ENCODE measurements around the gene DPEP1.
A peak's percentile ranks its signal among the peaks of the same experiment; 100 is the strongest.
"Not testable (repeated sequence)": the region's sequence is repeated elsewhere in the genome, so short reads cannot be mapped to it uniquely, and the experiment has no call there.

Gene DPEP1

DNA sequence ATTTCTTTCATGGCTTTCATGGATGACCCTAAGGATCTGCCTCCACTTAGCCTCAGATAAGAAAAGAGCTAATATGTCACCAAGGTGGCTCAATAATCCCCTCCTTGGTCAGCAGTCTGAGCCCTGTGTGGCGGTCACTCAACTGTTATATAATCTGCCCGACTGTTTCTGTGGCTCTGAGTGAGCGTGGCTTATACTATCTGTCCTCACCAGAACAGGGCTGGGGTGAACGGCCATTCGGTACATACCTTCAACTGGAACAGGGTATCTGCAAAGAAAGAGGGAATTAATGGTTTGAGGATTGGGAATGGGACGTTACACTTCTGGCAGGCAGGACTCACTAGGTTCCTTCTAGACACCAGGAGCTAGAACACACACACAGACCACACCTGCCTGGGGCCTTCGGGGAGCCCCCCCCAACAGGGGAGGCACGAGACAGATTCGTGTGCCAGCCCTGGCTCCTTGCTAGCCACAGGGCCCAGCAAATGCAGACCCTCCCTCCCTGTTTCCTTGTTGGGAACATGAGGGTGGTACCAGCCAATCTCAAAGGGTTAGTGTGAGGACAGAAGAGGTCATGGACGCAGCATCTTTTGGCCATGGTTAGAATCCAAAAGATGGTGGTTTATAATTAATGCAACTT is 40.3 kb downstream of the DPEP1 start:
- no peak for DNase-seq (ENCODE audit: low read depth)

DNA sequence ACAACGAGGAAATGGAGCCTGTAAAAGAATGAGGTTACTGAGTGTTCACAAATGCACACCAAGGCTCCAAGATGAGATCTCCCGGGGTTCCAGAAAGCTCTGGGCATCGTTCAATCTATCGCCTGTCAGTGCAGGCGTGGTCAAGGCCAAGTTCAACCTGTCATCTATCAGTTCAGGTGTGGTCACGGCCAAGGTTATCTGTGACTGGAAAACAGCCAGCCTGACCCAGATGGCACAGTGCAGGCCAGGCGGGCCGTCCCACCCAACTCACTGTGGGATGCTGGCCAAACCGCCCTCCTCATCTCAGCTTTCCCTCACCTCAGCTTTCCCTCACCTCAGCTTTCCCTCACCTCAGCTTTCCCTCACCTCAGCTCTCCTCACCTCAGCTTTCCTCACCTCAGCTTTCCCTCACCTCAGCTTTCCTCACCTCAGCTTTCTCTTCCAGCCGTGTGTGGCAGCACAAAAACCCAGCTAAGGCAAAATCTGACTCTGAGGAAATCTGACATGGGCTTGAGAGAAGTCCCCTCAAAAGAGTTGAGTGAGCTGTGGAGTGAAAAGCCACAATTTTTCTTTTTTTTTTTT is 41.7 kb downstream of the DPEP1 start:
- DNase-seq (ENCODE audit: low read depth): no peak

DNA sequence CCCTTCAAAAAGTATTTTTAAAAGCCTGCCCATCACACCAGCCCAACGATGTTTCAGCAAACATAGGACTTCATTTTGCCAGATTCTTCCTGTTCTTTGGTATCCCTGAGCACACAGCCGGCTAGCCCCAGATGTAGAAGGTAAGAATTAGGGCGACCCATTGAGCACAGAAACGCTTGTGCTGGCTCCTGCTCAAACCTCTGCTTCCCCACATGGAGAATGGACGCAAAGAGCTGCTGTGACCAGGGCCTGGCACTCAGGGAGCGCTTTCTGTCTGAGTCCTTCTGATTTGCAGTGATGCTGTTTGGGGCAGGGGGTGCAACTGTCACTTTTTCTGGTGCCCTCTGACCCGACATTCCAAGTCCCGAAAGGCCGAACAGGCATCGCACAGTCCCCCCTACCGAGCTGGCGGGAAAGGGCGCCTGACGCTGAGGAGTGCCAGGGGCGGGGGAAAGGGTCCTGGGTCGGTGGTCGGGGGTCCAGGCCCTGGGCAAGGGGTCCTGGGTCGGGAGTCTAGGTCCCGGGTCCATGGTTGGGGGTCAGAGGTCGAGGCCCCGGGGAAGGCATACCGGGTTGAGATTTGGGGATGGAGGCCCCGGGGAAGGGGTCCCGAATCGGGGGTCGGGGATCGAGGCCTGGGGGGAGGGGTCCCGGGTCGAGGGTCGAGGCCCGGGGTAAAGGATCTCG is 43.1 kb downstream of the DPEP1 start:
- no peak for DNase-seq (ENCODE audit: low read depth)

DNA sequence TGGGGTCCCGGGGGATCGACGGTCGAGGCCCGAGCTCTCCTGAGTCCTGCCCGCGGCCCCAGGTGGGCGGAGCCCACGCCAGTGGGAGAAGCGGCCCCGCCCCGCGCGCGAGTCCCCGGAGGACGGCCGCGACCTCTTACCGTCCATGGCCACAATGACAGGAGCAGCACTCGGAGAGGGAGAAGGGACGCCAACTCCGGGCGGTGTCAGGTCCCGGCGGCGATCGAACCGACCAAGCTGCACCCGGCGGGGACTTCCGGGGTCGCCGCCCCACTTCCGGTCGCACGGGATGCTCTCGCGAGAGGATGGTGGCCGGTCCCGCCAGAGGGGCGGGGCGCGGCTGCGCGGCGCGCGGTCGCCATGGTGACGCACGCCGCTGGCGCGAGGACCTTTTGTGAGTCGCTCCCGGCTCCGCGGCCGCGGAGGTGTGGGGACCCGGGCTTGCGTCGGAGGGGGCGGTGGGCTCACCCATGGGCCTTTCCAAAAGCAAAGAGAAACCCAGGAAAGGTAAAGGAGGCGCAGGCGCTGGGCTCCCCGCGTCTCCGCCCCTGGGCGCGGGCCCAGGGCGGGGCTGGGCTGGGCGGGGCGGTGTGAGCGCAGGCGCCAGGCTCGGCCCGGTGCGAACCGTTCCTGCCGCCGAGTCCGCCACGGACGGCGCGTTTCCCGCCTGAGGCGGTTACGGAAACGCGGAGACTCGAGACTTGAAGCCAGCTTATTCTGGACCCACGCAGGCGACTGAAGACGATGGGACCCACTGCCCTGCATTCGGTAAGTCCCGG is 44.2 kb downstream of the DPEP1 start, which contains the start of the genes CHMP1A and SPATA33:
Gene CHMP1A, minus strand, starts transcription at position 267 of the 779 bp plus-strand sequence. Its CDS starts 120 bp downstream, at position 147.
Gene SPATA33, plus strand, starts transcription at position 395 of the 779 bp plus-strand sequence. Its CDS starts 76 bp downstream, at position 471.
- peak; percentile 71 for DNase-seq (ENCODE audit: low read depth)

DNA sequence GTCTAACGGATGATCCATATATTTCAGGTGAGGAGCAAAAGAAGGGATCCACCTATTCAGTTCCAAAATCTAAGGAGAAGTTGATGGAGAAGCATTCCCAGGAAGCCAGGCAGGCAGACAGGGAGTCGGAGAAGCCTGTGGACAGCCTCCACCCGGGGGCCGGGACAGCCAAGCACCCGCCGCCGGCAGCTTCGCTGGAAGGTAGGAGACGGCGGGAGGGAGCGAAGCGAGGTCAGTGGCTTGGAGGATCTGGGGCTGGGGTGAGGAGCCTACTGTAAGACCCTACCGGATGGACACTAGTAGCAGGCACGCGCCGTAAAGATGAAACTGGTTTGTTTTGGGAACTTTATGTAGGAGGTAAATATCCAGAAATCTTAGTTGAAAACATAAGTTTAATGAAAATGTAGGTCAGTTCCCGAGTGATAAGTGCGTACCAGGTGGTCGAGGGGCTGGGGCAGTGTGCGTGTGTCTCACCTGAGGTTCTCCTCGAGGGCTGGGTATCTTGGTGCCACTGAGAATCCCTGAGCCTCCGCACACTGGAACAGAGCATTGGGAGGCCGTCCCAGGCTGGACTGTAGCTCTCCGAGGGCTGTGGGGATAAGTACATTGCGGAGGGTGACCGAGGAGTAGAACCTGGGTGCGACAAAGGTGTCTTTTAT is 44.9 kb downstream of the DPEP1 start:
- no peak for DNase-seq (ENCODE audit: low read depth)

DNA sequence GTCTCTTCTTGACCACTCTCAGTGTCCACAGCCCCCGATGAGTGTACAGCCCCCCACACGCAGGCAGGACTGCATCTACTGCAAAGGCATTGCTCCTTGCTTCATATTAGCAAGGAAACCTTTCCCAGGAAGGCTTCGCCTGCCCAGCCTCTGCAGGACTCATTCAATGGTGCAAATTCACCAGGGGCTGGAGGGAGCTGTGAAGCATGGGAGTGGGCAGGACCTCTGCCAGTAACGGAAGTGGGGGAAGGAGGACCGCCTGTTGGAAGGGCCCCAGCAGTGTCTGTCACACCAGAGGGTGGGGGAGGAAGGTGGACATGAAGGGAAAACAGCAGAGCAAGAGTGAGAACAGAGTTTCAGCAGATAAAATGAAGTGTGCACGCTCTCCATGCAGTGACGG is 46.7 kb downstream of the DPEP1 start:
- DNase-seq (ENCODE audit: low read depth): no peak

DNA sequence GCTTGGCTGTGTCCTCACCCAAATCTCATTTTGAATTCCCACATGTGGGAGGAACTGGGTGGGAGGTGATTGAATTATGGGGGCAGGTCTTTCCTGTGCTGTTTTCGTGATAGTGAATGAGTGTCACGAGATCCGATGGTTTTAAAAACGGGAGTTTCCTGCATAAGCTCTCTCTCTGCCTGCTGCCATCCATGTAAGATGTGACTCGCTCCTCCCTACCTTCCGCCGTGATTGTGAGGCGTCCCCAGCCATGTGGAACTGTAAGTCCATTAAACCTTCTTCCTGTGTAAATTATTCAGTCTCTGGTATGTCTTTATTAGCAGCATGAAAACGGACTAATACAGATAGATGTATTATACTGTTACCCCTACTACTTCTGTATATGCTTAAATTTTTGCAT is 47.8 kb downstream of the DPEP1 start:
- DNase-seq (ENCODE audit: low read depth): no peak

GRCh38 chr16:89664238-89664637 is 50.8 kb downstream of the DPEP1 start:
- DNase-seq (ENCODE audit: low read depth): not testable (repeated sequence)

DNA sequence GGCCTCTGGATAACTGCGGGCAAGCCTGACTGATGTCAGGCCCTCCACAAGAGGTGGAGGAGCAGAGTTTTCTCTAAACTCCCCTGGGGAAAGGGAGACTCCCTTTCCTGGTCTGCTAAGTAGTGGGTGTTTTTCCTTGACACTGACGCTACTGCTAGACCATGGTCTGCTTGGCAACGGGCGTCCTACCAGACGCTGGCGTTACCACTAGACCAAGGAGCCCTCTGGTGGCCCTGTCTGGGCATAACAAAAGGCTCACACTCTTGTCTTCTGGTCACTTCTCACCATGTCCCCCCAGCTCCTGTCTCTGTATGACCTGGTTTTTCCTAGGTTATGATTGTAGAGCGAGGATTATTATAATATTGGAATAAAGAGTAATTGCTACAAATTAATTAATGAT is 53.6 kb downstream of the DPEP1 start:
- peak; percentile 12 for DNase-seq (ENCODE audit: low read depth)

GRCh38 chr16:89667633-89668032 is 54.2 kb downstream of the DPEP1 start:
- DNase-seq (ENCODE audit: low read depth): no peak

- no peak for DNase-seq (ENCODE audit: low read depth)
These were observed 55.3 kb downstream of the DPEP1 start for GRCh38 chr16:89668790-89669158.

DNA sequence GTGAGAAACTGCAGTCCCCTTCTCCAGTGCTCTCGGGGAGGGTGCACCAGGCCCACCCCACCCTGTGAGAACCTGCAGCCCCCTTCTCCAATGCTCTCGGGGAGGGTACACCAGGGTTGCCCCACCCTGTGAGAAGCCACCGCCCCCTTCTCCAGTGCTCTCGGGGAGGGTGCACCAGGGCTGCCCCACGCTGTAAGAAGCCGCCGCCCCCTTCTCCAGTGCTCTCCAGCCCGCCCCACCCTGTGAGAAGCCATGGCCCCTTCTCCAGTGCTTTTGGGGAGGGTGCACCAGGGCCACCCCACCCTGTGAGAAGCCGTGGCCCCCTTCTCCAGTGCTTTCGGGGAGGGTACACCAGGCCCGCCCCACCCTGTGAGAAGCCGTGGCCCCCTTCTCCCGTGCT is 56.3 kb downstream of the DPEP1 start:
- no peak for DNase-seq (ENCODE audit: low read depth)

DNA sequence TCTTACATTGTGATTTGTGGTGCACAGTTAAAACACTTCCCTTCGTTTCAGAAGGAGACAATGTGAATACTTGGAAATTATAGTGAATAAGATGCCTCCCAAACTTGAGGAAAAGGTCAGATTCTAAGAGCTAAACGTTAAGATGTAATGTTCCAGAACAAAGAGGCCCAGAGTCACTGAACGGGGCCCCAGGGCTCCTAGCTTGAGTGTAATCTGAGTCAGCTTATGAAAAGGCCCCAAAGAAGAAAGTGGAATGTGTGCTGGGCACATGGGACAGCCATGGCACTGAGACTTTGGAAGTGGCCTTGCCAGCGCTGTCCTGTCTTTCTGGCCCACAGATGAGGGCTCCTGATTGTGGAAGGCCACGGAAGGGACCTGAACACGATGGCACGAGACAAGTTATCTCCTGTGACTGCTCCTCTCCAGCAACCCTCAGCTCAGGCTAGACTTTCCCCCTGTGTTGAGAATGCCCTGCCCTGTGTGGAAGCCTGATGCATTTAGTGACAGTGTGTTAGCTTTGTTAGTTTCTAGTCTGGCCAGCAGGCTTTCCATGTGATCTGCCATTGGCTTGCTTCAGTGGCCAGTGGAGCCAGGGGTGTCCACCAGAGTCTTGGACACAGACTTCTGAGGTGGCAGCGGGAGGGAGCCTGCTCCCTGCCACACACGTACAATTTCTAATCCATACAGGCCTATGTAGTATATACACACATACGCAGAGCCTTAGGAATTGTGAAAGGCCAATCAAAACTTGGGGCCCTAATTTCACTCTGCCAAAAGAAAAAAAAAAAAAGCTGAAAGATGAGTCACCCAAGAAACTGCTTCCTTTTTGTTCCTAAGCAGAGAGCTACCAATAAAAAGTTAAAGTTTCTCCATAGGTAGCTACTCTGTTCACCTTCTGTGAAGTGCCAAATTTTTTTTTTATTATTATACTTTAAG is 57.3 kb downstream of the DPEP1 start:
- peak; percentile 8 for DNase-seq (ENCODE audit: low read depth)

DNA sequence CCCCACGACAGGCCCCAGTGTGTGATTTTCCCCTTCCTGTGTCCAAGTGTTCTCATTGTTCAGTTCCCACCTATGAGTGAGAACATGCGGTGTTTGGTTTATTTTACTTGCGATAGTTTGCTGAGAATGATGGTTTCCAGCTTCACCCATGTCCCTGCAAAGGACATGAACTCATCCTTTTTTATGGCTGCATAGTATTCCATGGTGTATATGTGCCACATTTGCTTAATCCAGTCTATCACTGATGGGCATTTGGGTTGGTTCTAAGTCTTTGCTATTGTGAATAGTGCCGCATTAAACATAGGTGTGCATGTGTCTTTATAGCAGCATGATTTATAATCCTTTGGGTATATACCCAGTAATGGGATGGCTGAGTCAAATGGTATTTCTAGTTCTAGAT is 58.1 kb downstream of the DPEP1 start:
- not testable (repeated sequence) for DNase-seq (ENCODE audit: low read depth)

GRCh38 chr16:89672177-89672941 is 58.9 kb downstream of the DPEP1 start:
- DNase-seq (ENCODE audit: low read depth): no peak

- DNase-seq (ENCODE audit: low read depth): no peak
These were observed 64.8 kb downstream of the DPEP1 start for GRCh38 chr16:89678258-89678657.

DNA sequence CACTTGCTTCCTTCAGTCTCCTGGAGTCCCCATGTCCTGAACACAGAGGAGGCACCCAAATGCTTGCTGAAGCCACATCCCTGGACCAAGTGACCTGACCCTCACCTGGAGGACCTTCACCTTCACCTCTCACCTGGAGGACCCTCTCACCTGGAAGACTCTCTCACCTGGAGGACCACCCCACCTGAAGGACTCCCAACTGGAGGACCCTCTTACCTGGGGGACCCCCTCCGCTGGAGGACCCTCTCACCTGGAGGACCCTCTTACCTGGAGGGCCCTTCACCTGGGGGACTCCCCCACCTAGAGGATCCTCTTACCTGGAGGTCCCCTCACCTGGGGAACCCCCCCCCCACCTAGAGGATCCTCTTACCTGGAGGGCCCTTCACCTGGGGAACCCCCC is 72.5 kb downstream of the DPEP1 start:
- no peak for DNase-seq (ENCODE audit: low read depth)

GRCh38 chr16:89686520-89687091 is 73.2 kb downstream of the DPEP1 start, which contains the start of gene CDK10:
Gene CDK10, plus strand, starts transcription at chr16:89686689. Its CDS starts 22 bp downstream, at chr16:89686711.
- peak; percentile 73 for DNase-seq (ENCODE audit: low read depth)

- peak; percentile 15 for DNase-seq (ENCODE audit: low read depth)
These were observed 73.9 kb downstream of the DPEP1 start for GRCh38 chr16:89687092-89687940.
